ENCODE data around the gene YY2. TPM values are rescaled to one million over a fixed set of nuclear protein-coding genes. Genes with fewer than 3 reads are reported as not detected.

YY2 gene
- total RNA-seq, 4 donors from 2014 or later = 0.83 to 4.5 (median 3.5) TPM

DNA sequence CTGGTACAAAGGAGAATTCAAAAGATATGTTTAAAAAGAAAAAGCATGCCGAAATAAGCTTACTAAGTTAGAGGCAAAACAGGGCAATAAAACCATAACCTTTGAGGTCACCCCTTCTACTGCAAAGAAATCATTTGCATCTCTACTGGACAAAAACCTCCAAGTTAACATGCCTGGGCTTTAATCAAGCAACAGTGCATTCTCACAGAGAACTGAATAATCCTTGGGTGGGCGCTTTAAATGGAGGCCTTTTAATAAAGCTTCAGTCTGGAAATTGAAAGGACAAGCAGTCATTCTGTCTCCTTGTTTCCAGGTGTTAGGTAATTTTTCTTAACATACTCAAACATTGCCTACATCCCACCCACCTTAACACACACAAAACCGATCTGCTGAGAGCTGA lies 50.2 kb downstream of the YY2 start:
- Histone ChIP-seq H3K4me1 (no peaks in the 10 kb centered on the region), H3K4me3 (no peak overlapping the region), H3K27me3 (no peaks in the 10 kb centered on the region), H3K36me3 (no peaks in the 10 kb centered on the region), H3K9me3 (no peaks in the 10 kb centered on the region), H3K27ac (no peak overlapping the region)
- TF ChIP-seq, protein P1, sequence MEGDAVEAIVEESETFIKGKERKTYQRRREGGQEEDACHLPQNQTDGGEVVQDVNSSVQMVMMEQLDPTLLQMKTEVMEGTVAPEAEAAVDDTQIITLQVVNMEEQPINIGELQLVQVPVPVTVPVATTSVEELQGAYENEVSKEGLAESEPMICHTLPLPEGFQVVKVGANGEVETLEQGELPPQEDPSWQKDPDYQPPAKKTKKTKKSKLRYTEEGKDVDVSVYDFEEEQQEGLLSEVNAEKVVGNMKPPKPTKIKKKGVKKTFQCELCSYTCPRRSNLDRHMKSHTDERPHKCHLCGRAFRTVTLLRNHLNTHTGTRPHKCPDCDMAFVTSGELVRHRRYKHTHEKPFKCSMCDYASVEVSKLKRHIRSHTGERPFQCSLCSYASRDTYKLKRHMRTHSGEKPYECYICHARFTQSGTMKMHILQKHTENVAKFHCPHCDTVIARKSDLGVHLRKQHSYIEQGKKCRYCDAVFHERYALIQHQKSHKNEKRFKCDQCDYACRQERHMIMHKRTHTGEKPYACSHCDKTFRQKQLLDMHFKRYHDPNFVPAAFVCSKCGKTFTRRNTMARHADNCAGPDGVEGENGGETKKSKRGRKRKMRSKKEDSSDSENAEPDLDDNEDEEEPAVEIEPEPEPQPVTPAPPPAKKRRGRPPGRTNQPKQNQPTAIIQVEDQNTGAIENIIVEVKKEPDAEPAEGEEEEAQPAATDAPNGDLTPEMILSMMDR (IDR thresholded peaks at IDR 0.05) = no peak
- no peak for TF ChIP-seq POLR2A (IDR thresholded peaks at IDR 0.05)
- no peak for TF ChIP-seq EP300 (IDR thresholded peaks at IDR 0.05)
- TF ChIP-seq POLR2AphosphoS5 (IDR thresholded peaks at IDR 0.05) = no peak
- no peak for DNase-seq (ENCODE audit: low spot score in 2 of 2)
- WGBS = 79% methylated on average over 3 of the region's 3 CpGs

DNA sequence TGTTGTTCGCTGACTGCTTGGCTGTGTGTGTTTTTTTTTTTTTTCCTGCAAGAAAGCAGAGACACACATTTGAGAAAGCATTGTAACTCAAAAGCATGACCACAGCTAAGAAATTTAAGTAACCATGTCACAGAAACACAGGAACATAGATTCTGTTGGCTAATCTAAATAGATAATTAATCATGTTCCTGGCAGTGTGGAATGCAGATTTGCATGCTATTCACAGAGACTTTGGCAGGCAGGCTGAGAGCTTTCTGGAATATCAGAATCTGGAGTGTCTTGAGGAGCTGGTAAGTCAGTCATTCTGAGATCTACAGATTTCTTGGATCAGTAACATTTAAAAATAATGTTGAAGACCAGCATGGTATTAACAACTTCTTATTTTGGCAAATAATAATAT lies 51.5 kb downstream of the YY2 start:
- WGBS = 51% methylated on average over 1 of the region's 1 CpG

More for the DNA sequence above, 51.5 kb downstream of the YY2 start:
- Histone ChIP-seq H3K27ac (no peak overlapping the region), H3K36me3 (no peaks in the 10 kb centered on the region), H3K9me3 (no peaks in the 10 kb centered on the region), H3K4me3 (no peak overlapping the region), H3K4me1 (no peaks in the 10 kb centered on the region), H3K27me3 (no peaks in the 10 kb centered on the region)
- DNase-seq (ENCODE audit: low spot score in 2 of 2) = no peak
- TF ChIP-seq POLR2A (IDR thresholded peaks at IDR 0.05) (no peak), POLR2AphosphoS5 (IDR thresholded peaks at IDR 0.05) (no peak), EP300 (IDR thresholded peaks at IDR 0.05) (no peak)
- TF ChIP-seq, protein P1 (IDR thresholded peaks at IDR 0.05) = no peak

Other genes starting within 250 kb of the YY2 start
- gene KLHL34, start 197.7 kb upstream of the YY2 start, total RNA-seq = under 1 TPM in 3 of 4 donors, not detected in 1; 0.10 to 0.81 (median 0.32) TPM
- not detected for gene SMPX, start 97.9 kb upstream of the YY2 start, total RNA-seq
- gene MBTPS2, start 16.4 kb upstream of the YY2 start, total RNA-seq = 1 to 10 TPM; 4.5 to 8.7 (median 5.7) TPM
- gene SMS, start 84.7 kb downstream of the YY2 start, total RNA-seq = 10 to 100 TPM; 19.0 to 27.3 (median 26.3) TPM
- gene PHEX, start 176.3 kb downstream of the YY2 start, total RNA-seq = under 1 TPM in 3 of 4 donors, not detected in 1; 0.21 to 0.32 (median 0.30) TPM

Measured in suprapubic skin (tissue), 4 donors.